ENCODE results near the gene NGEF.

DNA sequence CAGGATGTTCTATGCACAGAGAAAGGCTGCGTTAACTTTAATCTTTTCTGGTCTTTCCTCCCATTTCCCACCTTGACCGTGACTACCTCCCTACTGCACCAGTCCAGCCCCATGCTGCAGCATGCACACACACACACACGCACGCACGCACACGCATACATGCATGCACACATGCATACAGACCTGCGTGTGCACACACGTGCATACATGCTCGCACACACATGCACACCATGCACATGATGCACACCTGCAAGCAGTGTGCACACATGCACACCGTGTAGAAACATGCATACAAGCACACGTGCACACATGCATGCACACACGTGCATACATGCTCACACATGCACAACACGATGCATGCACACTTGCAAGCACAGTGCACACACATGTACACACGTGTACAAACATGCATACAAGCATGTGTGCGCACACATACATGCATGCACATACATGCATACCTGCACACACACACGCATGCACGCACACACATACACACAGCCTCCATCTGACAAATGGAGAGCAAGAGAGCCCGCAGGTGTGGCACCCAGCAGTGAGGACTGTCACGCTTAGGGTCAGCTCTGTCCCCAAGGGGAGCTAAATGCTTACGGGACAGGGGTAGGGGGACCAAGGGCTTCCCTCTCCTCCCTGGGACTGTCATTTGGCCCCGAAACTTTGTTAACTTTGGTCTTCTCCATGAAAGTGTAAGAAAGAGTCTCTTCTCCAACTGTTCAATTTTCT is 124.8 kb downstream of the NGEF start:
- TF ChIP-seq POLR2A (IDR thresholded peaks at IDR 0.05; ENCODE audit: low read length) (no peak), GATA1 (IDR thresholded peaks at IDR 0.05; ENCODE audit: low read depth, low read length) (no peak)

All from erythroblast (primary cell).